HCT116 (cell line): ENCODE data around the gene METTL24. TPM values are rescaled to one million over a fixed set of nuclear protein-coding genes. Genes with fewer than 3 reads are reported as not detected.

Experiments
- ATAC-seq: fragments of 200-7000 bp; cut with Tn5 transposase; 2 replicates; pipeline ENCODE4 v1.9.1; 2020; ENCODE audit warnings: mild to moderate bottlenecking, moderate library complexity
- BruUV-seq: library from RNA; stranded (reverse); fragments of 400-500 nt; replicated peaks from 2 replicates; lab custom pipeline; 2021; lab: Mats Ljungman, UMichigan
- CTCF ChIA-PET: fragments of 300-600 bp; sonication (Branson Sonifier 250); formaldehyde crosslinking; loops from one replicate; lab custom pipeline; 2021; ENCODE audit warnings: antibody characterized with exemption; lab: Charles Lee
- POLR2A ChIA-PET: fragments of 300-600, 350-600 bp; sonication (Branson Sonifier 250); formaldehyde crosslinking; loops from one replicate; lab custom pipeline; 2021; ENCODE audit warnings: antibody characterized with exemption; lab: Charles Lee
- RAD21 ChIA-PET, 2 experiments: fragments of 300-600 bp; sonication (Branson Sonifier 250); formaldehyde crosslinking; loops; one replicate each; lab custom pipeline; 2023; ENCODE audit warnings: low total read pairs in 2 of 2; ENCODE audit not compliant: uncharacterized antibody in 2 of 2, unreplicated experiment in 2 of 2, low non-redundant PET in 1 of 2; lab: Charles Lee
- DNase-seq: peaks from one replicate; pipeline ENCODE4 v3.0.0-alpha.2; 2010; ENCODE audit warnings: low read depth, low spot score
- H2AFZ ChIP-seq: fragments of 200-600 bp; shearing (Covaris generic), sonication (generic); 2 replicates; pipeline ENCODE4 v1.6.1; 2017; ENCODE audit warnings: low read depth, mixed run types, mixed read lengths, antibody characterized with exemption, low read length; ENCODE audit not compliant: poor library complexity, severe bottlenecking
- H3K27ac ChIP-seq: 2 replicates; pipeline ENCODE4 v1.5.1; 2012; ENCODE audit warnings: low read depth, low read length
- H3K27me3 ChIP-seq: fragments of 200-600 bp; sonication (generic); 2 replicates; pipeline ENCODE4 v1.6.1; 2016; ENCODE audit warnings: mixed run types, low read length, mixed read lengths; ENCODE audit not compliant: insufficient read depth
- H3K36me3 ChIP-seq, 2 experiments: fragments of 200-500 bp in 1 of 2; fragments of 200-600 bp in 1 of 2; sonication (Bioruptor generic) in 1 of 2; sonication (generic) in 1 of 2; 2 replicates each; pipeline versions ENCODE4 v1.5.1 to v1.6.1; 2014 to 2016; ENCODE audit warnings: low read length in 2 of 2, inconsistent platforms in 1 of 2, mixed read lengths in 1 of 2, mixed run types in 1 of 2; ENCODE audit not compliant: insufficient read depth in 2 of 2, control insufficient read depth in 1 of 2
- H3K4me1 ChIP-seq, 2 experiments: fragments of 200-600 bp in 1 of 2; sonication (generic) in 1 of 2; 2 replicates each; pipeline versions ENCODE4 v1.5.1 to v1.6.1; 2012 to 2017; ENCODE audit warnings: low read length in 2 of 2, inconsistent platforms in 1 of 2, mild to moderate bottlenecking in 1 of 2, mixed read lengths in 1 of 2, mixed run types in 1 of 2, moderate library complexity in 1 of 2; ENCODE audit not compliant: insufficient read depth in 2 of 2, control insufficient read depth in 1 of 2
- H3K4me2 ChIP-seq: fragments of 200-600 bp; sonication (generic); 2 replicates; pipeline ENCODE4 v1.6.1; 2017; ENCODE audit warnings: mixed run types, low read length, mixed read lengths
- H3K4me3 ChIP-seq, 2 experiments: fragments of 200-600 bp in 1 of 2; sonication (generic) in 1 of 2; replicated peaks in 1 of 2; 2 replicates each; pipeline ENCODE4 v1.5.1; 2011 to 2016; ENCODE audit warnings: low read length in 2 of 2, control low read depth in 1 of 2, low read depth in 1 of 2, mild to moderate bottlenecking in 1 of 2, mixed read lengths in 1 of 2, mixed run types in 1 of 2
- H3K79me2 ChIP-seq: fragments of 200-600 bp; sonication (generic); 2 replicates; pipeline ENCODE4 v1.6.1; 2017; ENCODE audit warnings: mild to moderate bottlenecking, mixed run types, low read length, moderate library complexity, mixed read lengths; ENCODE audit not compliant: insufficient read depth
- H3K9ac ChIP-seq: fragments of 200-600 bp; sonication (generic); 2 replicates; pipeline ENCODE4 v1.6.1; 2016; ENCODE audit warnings: low read length, mixed read lengths
- H3K9me2 ChIP-seq: fragments of 200-600 bp; sonication (generic), shearing (Covaris generic); 2 replicates; pipeline ENCODE4 v1.6.1; 2017; ENCODE audit warnings: mixed run types, mild to moderate bottlenecking, moderate library complexity; ENCODE audit not compliant: insufficient read depth
- H3K9me3 ChIP-seq, 2 experiments: fragments of 200-500 bp in 1 of 2; fragments of 200-600 bp in 1 of 2; sonication (Bioruptor generic) in 1 of 2; sonication (generic) in 1 of 2; 2 replicates each; pipeline ENCODE4 v1.6.1; 2014 to 2017; ENCODE audit warnings: low read length in 2 of 2, mixed read lengths in 2 of 2, inconsistent platforms in 1 of 2, low read depth in 1 of 2, mild to moderate bottlenecking in 1 of 2, mixed run types in 1 of 2, moderate library complexity in 1 of 2; ENCODE audit not compliant: control insufficient read depth in 1 of 2, insufficient read depth in 1 of 2
- H4K20me1 ChIP-seq: fragments of 200-600 bp; sonication (generic), shearing (Covaris generic); 2 replicates; pipeline ENCODE4 v1.6.1; 2017; ENCODE audit warnings: mixed run types, mild to moderate bottlenecking, moderate library complexity; ENCODE audit not compliant: insufficient read depth
- ATF3 ChIP-seq: IDR thresholded peaks from 2 replicates; pipeline ENCODE4 v1.6.1; 2012
- CEBPB ChIP-seq: IDR thresholded peaks from 2 replicates; pipeline ENCODE4 v1.6.1; 2012; ENCODE audit warnings: low read depth
- CTCF ChIP-seq, 3 experiments: fragments of 200-600 bp in 1 of 3; sonication (generic) in 1 of 3; IDR thresholded peaks in 2 of 3; conservative IDR thresholded peaks in 1 of 3; 2 replicates each; pipeline ENCODE4 v1.5.1; 2012 to 2017; ENCODE audit warnings: low read depth in 2 of 3, low read length in 2 of 3, antibody characterized with exemption in 1 of 3, borderline replicate concordance in 1 of 3, control low read depth in 1 of 3, mild to moderate bottlenecking in 1 of 3, mixed read lengths in 1 of 3, mixed run types in 1 of 3, moderate library complexity in 1 of 3; ENCODE audit not compliant: insufficient read depth in 1 of 3
- EGR1 ChIP-seq: IDR thresholded peaks from 2 replicates; pipeline ENCODE4 v1.6.1; 2012; ENCODE audit warnings: low read depth
- ELF1 ChIP-seq: IDR thresholded peaks from 2 replicates; pipeline ENCODE4 v1.6.1; 2012; ENCODE audit warnings: low read depth, borderline replicate concordance
- EZH2 ChIP-seq: fragments of 200-600 bp; sonication (generic); IDR thresholded peaks from 2 replicates; pipeline ENCODE4 v1.6.1; 2017; ENCODE audit warnings: antibody characterized with exemption, mixed run types
- JUND ChIP-seq: IDR thresholded peaks from 2 replicates; pipeline ENCODE4 v1.6.1; 2012
- MAX ChIP-seq: IDR thresholded peaks from 2 replicates; pipeline ENCODE4 v1.6.1; 2012
- POLR2A ChIP-seq: IDR thresholded peaks from 2 replicates; pipeline ENCODE4 v1.7.0; 2011; ENCODE audit warnings: borderline replicate concordance; ENCODE audit not compliant: insufficient read depth, insufficient read length; ENCODE audit errors: extremely low read depth
- POLR2AphosphoS5 ChIP-seq: IDR thresholded peaks from 2 replicates; pipeline ENCODE4 v1.6.1; 2011; ENCODE audit warnings: mild to moderate bottlenecking, low read depth, low read length, moderate library complexity
- RAD21 ChIP-seq: IDR thresholded peaks from 2 replicates; pipeline ENCODE4 v1.6.1; 2012; ENCODE audit warnings: low read depth, mild to moderate bottlenecking
- SIN3A ChIP-seq: IDR thresholded peaks from 2 replicates; pipeline ENCODE4 v1.6.1; 2012; ENCODE audit warnings: low read depth
- SP1 ChIP-seq: IDR thresholded peaks from 2 replicates; pipeline ENCODE4 v1.6.1; 2012; ENCODE audit warnings: low read depth
- SRF ChIP-seq: IDR thresholded peaks from 2 replicates; pipeline ENCODE4 v1.6.1; 2012; ENCODE audit warnings: low read depth
- TCF7L2 ChIP-seq: IDR thresholded peaks from 2 replicates; pipeline ENCODE4 v1.7.0; 2011; ENCODE audit warnings: borderline replicate concordance, inconsistent platforms; ENCODE audit not compliant: insufficient read depth, insufficient read length; ENCODE audit errors: extremely low read depth
- YY1 ChIP-seq: IDR thresholded peaks from 2 replicates; pipeline ENCODE4 v1.6.1; 2011; ENCODE audit warnings: low read length, low read depth, moderate library complexity, mild to moderate bottlenecking; ENCODE audit not compliant: insufficient replicate concordance; ENCODE audit errors: extremely low read depth
- ZBTB33 ChIP-seq: IDR thresholded peaks from 2 replicates; pipeline ENCODE4 v1.6.1; 2011; ENCODE audit warnings: mild to moderate bottlenecking, low read length, moderate library complexity; ENCODE audit not compliant: insufficient replicate concordance; ENCODE audit errors: extremely low read depth
- ZFX ChIP-seq: fragments of 450-650 bp; IDR thresholded peaks from 2 replicates; pipeline ENCODE4 v1.6.1; 2017
- ZNF274 ChIP-seq: fragments of 200-500 bp; sonication (Bioruptor generic); IDR thresholded peaks from 2 replicates; pipeline ENCODE4 v1.6.1; 2014; ENCODE audit warnings: mild to moderate bottlenecking, low read depth, low read length, inconsistent platforms
- intact Hi-C: fragments of 100-400 bp; cut with micrococcal nuclease; formaldehyde crosslinking; loops from 2 replicates; pipeline ENCODE4 v1.10.0; 2022
- total RNA-seq: library from RNA; stranded (reverse); gene quantifications from one replicate; pipeline ENCODE4 v1.2.1, GENCODE V29; 2021; ENCODE audit not compliant: unreplicated experiment

METTL24 gene
- total RNA-seq, 1 experiment from 2014 or later: not detected

- TF ChIP-seq EGR1: no peak
- TF ChIP-seq ZNF274: no peak
- TF ChIP-seq MAX: no peak
- no peak for TF ChIP-seq CEBPB
- TF ChIP-seq SRF: no peak
- TF ChIP-seq SP1: no peak
- TF ChIP-seq CTCF (IDR thresholded peaks at IDR 0.05 in 2 of 3, conservative IDR thresholded peaks at IDR 0.05 in 1 of 3; ENCODE audit: borderline replicate concordance in 1 of 3, insufficient read depth in 1 of 3, low read depth in 2 of 3, low read length in 2 of 3): no peak
These were observed 161.3 kb downstream of the METTL24 start (continued) for GRCh38 chr6:110196874-110197273.

- ChIA-PET RAD21 (no interaction called here), POLR2A (no interaction called here), CTCF (no interaction called here)
- H3K79me2 ChIP-seq: peaks cover 31% of the 10 kb centered on the region
- intact Hi-C loops: no loop called here
- H3K27ac ChIP-seq: no peak overlapping the region
- no peak overlapping the region for H3K4me3 ChIP-seq
- peaks cover 0 to 2% of the 10 kb centered on the region in 2 experiments; a peak in 1 of 4 replicates for H3K36me3 ChIP-seq
- no TSS peak for BruUV-seq
- H3K9ac ChIP-seq: no peak overlapping the region
- no peak overlapping the region for H2AFZ ChIP-seq
- 0 out of 2 replicates have a peak, but pooled peaks cover 2% of the 10 kb centered on the region for H4K20me1 ChIP-seq
- TF ChIP-seq TCF7L2 (no peak), YY1 (no peak), ELF1 (no peak), EZH2 (no peak), POLR2A (no peak), POLR2AphosphoS5 (no peak), ZFX (no peak), JUND (no peak), MAX (no peak), SIN3A (no peak), SRF (no peak), RAD21 (no peak), ZBTB33 (no peak), ATF3 (no peak)
- no peaks in the 10 kb centered on the region for H3K9me3 ChIP-seq
- ATAC-seq (no peak), DNase-seq (no peak)
- H3K4me1 ChIP-seq: no peaks in the 10 kb centered on the region
- H3K27me3 ChIP-seq: no peaks in the 10 kb centered on the region
- no peak overlapping the region for H3K4me2 ChIP-seq
- no peaks in the 10 kb centered on the region for H3K9me2 ChIP-seq
These were observed 162.5 kb downstream of the METTL24 start for GRCh38 chr6:110195639-110196038.
